NCI-H1092 treated with DMSO at 0.1 percent for 48 hours (cell line): Measurements from ENCODE around the gene NEK5.
"Not testable (repeated sequence)": the region's sequence is repeated elsewhere in the genome, so short reads cannot be mapped to it uniquely, and the experiment has no call there.

Experiments used
- DNase-seq: peaks from one replicate; lab custom pipeline; 2025; lab: John Stamatoyannopoulos, UW

The NEK5 gene

DNA sequence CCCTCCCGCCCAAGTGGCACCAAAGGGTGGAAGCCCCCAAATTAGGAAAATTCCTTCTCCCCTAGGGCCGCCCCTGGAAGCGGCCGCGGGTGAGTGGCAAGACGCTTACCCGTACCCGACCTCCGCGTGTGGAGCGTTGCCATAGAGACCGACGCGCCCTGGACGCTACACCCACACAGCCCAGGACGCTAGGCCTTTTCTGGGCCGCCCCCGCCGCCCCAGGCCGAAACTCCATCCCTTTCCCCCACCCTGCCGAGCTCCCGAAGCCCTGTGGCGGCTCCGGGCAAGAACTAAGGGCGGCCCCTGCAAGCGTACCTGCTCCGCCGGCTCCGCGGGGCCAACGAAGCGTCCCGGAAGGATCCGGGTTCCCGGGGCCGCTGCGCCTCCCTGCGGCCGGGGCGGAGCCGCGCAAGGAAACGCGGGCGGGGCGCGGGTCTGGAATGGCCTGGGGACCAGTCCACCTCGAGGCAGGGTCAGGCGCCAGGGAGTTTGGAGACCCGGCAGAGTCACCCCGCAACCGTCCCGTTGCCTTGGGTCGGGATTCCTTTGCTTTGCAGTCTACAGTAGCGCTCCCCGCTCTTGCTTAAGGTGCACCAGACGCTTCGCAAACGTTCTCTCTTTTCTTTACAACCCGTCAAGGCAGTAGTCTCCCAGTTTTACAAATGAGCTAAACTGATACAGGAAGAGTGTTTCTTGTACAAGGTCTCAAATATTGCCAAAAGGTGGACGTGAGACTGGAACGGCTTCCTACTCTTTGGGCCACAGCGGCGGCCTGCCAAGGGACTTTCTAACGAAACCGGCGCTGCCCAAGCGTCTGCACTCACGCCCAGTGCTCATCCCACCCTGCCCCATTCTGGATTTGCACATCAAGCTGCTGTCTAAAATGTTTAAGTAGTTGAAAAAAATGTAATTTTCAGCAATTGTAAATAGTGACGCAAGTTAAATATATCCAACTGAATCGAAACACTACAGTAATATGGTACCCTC, at the start of gene NEK5:
TSS of gene NEK5 (minus strand) at position 360 of the 987 bp plus-strand sequence. CDS start 1,591 bp downstream, outside the sequence.
- DNase-seq = peak; percentile 46

DNA sequence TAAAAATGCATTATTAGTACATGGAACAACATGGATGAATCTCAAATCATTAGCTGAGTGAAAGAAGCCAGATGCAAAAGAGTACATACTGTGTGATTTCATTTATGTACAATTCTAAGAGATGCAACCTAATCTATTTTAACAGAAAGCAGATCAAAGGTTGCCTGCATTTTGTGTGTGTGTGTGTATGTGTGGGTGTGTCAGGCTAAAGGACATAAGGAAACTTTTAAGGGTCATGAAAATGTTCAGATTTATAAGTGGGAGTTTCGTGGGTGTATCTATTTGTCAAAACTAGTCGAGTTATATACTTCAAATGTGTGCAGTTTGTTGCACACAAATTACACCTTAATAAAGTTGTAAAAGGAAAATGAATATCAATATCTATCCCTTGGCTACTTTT, 48.4 kb upstream of the NEK5 start:
- no peak for DNase-seq

DNA sequence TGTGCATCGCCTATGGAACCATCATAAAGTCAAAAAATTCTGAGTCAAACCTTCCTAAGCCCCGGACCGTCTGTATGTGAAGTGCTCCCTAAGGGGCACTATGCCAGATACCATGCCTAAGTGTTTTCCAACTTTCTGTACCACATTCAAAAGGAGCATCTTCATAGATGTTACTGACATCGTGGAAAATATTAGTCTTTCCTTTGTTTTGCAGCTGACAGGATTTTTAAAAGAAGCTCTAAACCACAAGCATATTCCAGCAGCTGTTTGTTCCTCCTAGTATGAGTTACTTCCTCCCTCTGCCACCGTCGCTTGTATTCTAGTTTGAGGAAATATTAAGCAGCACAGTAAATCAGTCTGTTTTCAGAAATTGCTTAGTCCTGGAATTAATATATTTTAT, 45.1 kb upstream of the NEK5 start:
- DNase-seq = not testable (repeated sequence)

DNA sequence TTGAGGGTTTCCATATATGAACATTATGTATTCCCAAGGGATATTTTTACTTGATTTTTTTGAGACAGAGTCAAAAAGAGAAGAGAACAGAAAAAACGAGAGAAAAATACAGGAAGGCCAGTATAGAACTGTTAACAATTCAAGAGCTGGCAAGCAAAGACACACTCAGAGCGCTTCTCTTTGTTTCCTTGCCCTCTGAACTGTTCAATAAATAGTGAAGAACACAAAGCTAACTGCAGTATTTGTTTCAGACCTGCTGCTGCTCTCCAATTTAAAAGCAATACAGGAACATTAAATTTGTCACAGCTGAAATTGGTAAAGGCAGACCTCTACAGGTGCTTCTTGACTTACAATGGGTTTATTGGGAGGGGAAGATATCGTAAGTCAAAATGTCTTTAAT, 44.5 kb upstream of the NEK5 start:
- DNase-seq = no peak

GRCh38 chr13:52171686-52172085, 42.8 kb upstream of the NEK5 start:
- DNase-seq = not testable (repeated sequence)

GRCh38 chr13:52170828-52171391, 42.0 kb upstream of the NEK5 start:
- DNase-seq = not testable (repeated sequence)

DNA sequence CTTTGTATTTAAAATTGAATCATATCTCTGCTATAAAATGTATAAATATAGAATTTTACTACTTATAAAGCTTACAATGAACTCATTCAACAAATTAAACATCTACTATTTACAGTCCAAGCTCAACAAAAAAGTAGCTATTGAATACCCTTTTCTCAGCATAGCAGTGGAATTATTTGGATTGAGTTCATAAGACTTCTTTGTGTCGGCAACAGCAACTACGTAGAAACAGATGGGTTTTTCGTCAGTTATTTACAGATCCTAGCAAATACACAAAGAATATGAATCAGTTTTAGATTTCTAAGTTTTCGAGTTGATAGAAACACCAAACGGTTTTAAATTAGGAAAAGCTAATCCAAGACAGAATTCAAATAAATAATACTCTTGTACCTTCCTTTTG, 41.0 kb upstream of the NEK5 start:
- DNase-seq = no peak

- no peak for DNase-seq
Observed at GRCh38 chr13:52165411-52165810, 36.5 kb upstream of the NEK5 start.

DNA sequence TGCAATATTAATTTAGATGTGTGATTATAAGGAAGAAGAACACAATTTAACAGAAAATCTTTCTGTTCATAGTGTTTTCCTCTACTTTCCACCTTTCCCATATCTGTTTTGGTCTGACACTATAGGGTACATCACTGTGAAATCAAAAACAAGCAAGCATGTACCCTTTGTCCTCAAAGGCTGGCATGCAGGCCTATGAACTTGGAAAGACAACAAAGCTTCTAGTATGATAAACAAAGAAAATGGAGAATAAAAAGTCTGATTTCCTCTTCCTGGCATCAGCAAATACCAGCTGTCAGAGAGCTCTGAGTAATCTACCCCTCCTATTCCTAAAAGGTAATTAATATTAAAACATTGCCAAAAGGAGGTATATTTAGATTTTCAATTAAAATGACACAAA, 36.1 kb upstream of the NEK5 start:
- no peak for DNase-seq

- DNase-seq = not testable (repeated sequence)
Observed at GRCh38 chr13:52163878-52164277, 35.0 kb upstream of the NEK5 start.

GRCh38 chr13:52162279-52163101, 33.6 kb upstream of the NEK5 start:
- DNase-seq = no peak

GRCh38 chr13:52161181-52161646, 32.3 kb upstream of the NEK5 start:
- no peak for DNase-seq

DNA sequence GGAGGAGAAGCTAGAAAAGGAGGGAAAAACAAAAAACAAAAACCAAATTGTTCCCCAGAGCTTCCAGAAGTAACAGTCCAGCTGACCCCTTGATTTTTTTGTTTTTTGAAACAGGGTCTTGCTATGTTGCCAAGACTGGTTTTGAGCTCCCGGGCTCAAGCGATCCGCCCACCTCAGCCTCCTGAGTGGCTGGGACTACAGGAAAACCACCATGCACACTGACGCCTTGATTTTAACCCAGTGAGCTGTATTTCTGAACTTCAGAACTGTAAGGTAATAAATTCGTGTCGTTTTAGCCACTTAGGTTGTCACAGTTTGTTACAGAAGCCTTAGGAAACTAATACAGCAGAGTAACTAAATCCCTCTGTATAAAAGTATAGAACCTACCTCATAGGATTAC, 31.6 kb upstream of the NEK5 start:
- no peak for DNase-seq

- no peak for DNase-seq
Observed at GRCh38 chr13:52160053-52160452, 31.2 kb upstream of the NEK5 start.

DNA sequence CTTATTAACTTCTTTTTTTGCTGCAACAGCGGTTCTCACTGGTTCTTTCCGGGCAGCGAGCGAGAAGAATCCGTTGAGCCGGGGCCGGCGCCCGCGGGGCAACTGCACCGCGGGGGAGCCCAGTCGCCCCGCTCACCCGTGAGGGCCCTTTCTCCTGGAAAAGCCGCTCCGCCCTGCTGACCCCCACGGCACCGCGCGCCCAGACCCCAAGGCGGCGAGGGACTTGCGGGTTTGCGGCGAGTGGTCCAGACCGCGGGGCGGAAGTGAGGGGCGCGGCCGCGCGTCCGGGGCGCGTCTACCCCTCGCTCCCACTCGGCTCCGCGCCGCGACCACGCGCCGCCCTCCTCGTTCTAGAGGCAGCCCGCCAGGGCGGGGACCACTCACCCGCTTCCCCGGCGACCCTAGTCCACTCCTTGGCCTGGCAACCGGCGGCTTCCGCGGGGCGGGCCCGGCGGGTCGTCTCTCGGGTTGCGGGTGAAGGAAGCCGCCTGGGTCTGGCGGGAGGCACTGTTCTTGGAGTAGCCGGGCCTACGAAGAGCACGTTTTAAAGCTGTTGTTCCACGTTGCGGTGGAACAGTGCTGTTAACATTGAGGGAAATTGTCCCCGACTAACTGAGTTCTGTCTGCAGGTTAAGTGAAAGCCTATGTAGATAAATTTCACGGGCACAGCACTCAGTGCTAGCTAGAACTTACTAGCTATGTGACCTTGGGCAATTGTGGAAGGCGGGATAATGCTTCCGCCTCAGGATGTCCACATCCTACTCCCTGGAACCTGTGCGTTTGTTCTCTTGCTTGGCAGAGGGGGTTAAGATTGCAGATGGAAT, 30.5 kb upstream of the NEK5 start, which contains the start of gene NEK3:
TSS of gene NEK3 (minus strand) at position 439 of the 824 bp plus-strand sequence. CDS start 3,406 bp downstream, outside the sequence.
- DNase-seq = peak; percentile 40

- DNase-seq = no peak
Observed at GRCh38 chr13:52158629-52159158, 29.8 kb upstream of the NEK5 start.

GRCh38 chr13:52156724-52157261, 27.9 kb upstream of the NEK5 start:
- DNase-seq = no peak

DNA sequence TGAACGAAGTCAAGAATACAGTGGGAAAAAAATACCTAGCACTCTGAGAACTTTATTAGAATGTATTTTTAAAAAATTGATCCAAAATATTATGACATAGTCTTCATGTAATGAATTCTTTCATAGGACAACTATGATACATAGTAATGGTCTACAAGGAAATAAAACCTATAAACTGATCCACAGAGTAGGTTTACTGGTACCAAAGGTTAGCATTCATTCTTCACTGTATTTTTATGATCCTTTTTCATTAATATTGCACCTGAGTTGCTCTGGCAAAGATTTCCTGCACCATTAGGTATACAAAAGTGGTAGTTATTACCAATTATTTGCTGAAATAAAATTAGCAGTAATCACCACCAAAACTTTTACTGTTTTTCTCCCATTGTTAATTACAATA, 26.3 kb upstream of the NEK5 start:
- DNase-seq = no peak

DNA sequence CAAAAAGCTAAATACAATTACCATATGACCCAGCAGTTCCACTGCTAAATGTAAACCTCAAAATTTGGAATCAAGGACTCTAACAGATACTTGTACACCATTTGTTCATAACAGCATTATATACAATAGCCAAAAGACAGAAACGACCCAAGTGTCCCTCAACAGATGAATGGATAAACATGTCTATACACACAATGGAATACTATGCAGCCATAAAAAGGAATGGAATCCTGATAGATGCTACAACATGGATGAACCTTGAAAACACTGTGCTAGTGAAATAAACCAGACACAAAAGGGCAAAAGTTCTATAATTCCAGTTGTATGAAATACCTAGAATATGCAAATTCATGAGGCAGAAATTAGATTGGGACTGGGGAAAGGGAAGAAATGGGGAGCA, 18.4 kb upstream of the NEK5 start:
- no peak for DNase-seq

DNA sequence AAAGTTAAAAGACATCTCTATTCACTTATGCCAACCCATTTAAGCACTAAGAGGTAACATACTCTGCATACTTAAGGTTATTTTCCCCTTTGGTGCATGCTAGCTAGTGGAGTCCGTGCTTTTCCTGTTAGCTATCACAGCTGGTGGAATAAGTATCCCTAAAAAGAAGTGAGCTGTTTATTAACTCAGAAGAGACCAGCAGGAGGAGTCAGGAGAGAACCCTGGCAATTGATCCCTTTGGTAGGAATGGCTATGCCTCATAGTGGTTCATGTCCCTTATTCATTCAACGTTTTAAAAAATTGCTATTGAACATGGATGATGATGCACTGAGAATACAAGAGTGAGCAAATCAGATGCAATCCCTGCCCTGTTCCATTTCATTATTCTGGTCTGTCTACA, 12.4 kb upstream of the NEK5 start:
- DNase-seq = no peak

DNA sequence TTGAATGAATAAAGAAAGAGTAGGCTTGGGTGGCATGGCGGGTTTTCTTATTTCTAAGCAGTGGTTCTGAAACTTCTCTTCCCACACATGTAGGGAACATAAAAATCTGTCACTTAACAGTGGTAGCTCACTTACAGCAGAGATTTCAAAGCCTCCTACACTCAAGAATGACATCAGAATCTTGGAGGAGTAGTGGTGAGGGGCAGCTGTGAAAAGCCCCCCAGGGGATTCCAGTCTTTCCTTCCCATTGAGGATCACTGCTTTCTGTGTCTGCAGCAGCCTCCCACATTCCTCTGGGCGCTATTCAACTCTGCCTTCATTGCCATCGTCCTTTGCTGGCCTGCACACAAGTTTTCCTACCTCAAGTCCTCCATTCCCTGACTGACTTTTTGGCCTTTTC, 8.6 kb upstream of the NEK5 start:
- no peak for DNase-seq
